ENCODE measurements around the gene ACHE. TPM values are rescaled to one million over a fixed set of nuclear protein-coding genes. Genes with fewer than 3 reads are reported as not detected.
"Not testable (repeated sequence)": the region's sequence is repeated elsewhere in the genome, so short reads cannot be mapped to it uniquely, and the experiment has no call there.

Gene ACHE
- total and polyA plus RNA-seq, 11 donors, result 0.44 to 2.1 (median 0.75) TPM

- Histone ChIP-seq H3K27me3 (peaks cover 0 to 7% (median 0%) of the 10 kb centered on the region in 9 donors), H3K4me1 (no peaks in the 10 kb centered on the region), H3K4me3 (no peak overlapping the region), H3K9me3 (peaks cover 0 to 15% (median 0%) of the 10 kb centered on the region in 12 donors), H3K36me3 (no peaks in the 10 kb centered on the region), H3K27ac (no peak overlapping the region)
- ATAC-seq, result no peak
- intact Hi-C loops (cut with DNase I), result no loop called here
- 34 to 61% (median 55%) methylated on average over 2 to 4 of the region's 4 CpGs for WGBS, 4 donors
- TF ChIP-seq CTCF (IDR thresholded peaks at IDR 0.05) (no peak), POLR2A (IDR thresholded peaks at IDR 0.05) (no peak)
- DNase-seq, result no peak
Measured at GRCh38 chr7:100933734-100934133, 38.0 kb upstream of the ACHE start.

- H3K27me3 ChIP-seq, result peaks cover 0 to 7% (median 0%) of the 10 kb centered on the region in 9 donors
Measured at GRCh38 chr7:100929808-100930174, 34.1 kb upstream of the ACHE start.

GRCh38 chr7:100923616-100924015, 27.9 kb upstream of the ACHE start:
- H3K9me3 ChIP-seq; ATAC-seq; H3K36me3 ChIP-seq; H3K27me3 ChIP-seq; intact Hi-C loops (cut with DNase I); DNase-seq; H3K4me3 ChIP-seq; H3K4me1 ChIP-seq; H3K27ac ChIP-seq: not testable (repeated sequence)
- 34 to 42% (median 37%) methylated on average over 4 of the region's 4 CpGs for WGBS, 4 donors

More at GRCh38 chr7:100929808-100930174, 34.1 kb upstream of the ACHE start:
- TF ChIP-seq CTCF (IDR thresholded peaks at IDR 0.05) (no peak), POLR2A (IDR thresholded peaks at IDR 0.05) (no peak)
- peaks cover 0 to 15% (median 0%) of the 10 kb centered on the region in 12 donors for H3K9me3 ChIP-seq
- 83 to 92% (median 89%) methylated on average over 1 of the region's 1 CpG for whole genome bisulfite sequencing, 4 donors
- DNase-seq (no peak), ATAC-seq (no peak)
- no peaks in the 10 kb centered on the region for H3K36me3 ChIP-seq
- no peaks in the 10 kb centered on the region for H3K4me1 ChIP-seq
- H3K4me3 ChIP-seq, result no peak overlapping the region
- H3K27ac ChIP-seq, result no peak overlapping the region
- intact Hi-C loops (cut with DNase I), result no loop called here

- intact Hi-C loops (cut with DNase I), result no loop called here
- H3K9me3 ChIP-seq, result no peaks in the 10 kb centered on the region
- H3K27me3 ChIP-seq, result peaks cover 0 to 9% (median 0%) of the 10 kb centered on the region in 9 donors
- H3K4me3 ChIP-seq, result no peak overlapping the region
- DNase-seq (no peak), ATAC-seq (no peak)
- H3K4me1 ChIP-seq, result peaks cover 0 to 3% (median 0%) of the 10 kb centered on the region in 12 donors
- TF ChIP-seq POLR2A (IDR thresholded peaks at IDR 0.05), result no peak
- TF ChIP-seq CTCF (IDR thresholded peaks at IDR 0.05), result no peak
- H3K36me3 ChIP-seq, result no peaks in the 10 kb centered on the region
- H3K27ac ChIP-seq, result no peak overlapping the region
Measured at GRCh38 chr7:100921039-100921438, 25.4 kb upstream of the ACHE start.

- 75 to 77% (median 76%) methylated on average over 9 of the region's 9 CpGs for WGBS, 4 donors
- H3K27ac ChIP-seq; H3K36me3 ChIP-seq; ATAC-seq; H3K9me3 ChIP-seq; intact Hi-C loops (cut with DNase I); H3K4me1 ChIP-seq; H3K4me3 ChIP-seq; DNase-seq: not testable (repeated sequence)
- peaks cover 0 to 12% (median 0%) of the 10 kb centered on the region in 9 donors for H3K27me3 ChIP-seq
Measured at GRCh38 chr7:100919779-100920437, 24.2 kb upstream of the ACHE start.

GRCh38 chr7:100919335-100919734, 23.6 kb upstream of the ACHE start:
- ATAC-seq; intact Hi-C loops (cut with DNase I): not testable (repeated sequence)
- 81 to 86% (median 84%) methylated on average over 5 of the region's 5 CpGs for WGBS, 4 donors

More at GRCh38 chr7:100919335-100919734, 23.6 kb upstream of the ACHE start:
- not testable (repeated sequence) for H3K4me3 ChIP-seq, DNase-seq, H3K36me3 ChIP-seq, H3K9me3 ChIP-seq, H3K27ac ChIP-seq, H3K4me1 ChIP-seq
- H3K27me3 ChIP-seq, result peaks cover 0 to 12% (median 0%) of the 10 kb centered on the region in 9 donors
